ENCODE data around the gene PRSS50. TPM values are rescaled to one million over a fixed set of nuclear protein-coding genes. Genes with fewer than 3 reads are reported as not detected.
A peak's percentile ranks its signal among the peaks of the same experiment; 100 is the strongest.
"Not testable (repeated sequence)": the region's sequence is repeated elsewhere in the genome, so short reads cannot be mapped to it uniquely, and the experiment has no call there.

Gene PRSS50
- not detected for total RNA-seq

GRCh38 chr3:46717447-46718231, at the start of gene PRSS50:
TSS of gene PRSS50 (minus strand) at chr3:46717869. CDS start at chr3:46717824, 45 bp downstream.
- DNase-seq: peak; percentile 43
- no peaks in the 10 kb centered on the region for H3K4me1 Mint-ChIP-seq (ENCODE audit: low read depth)
- CTCF ChIA-PET: interaction anchor here (0.6 to 1.6 kb wide), 3 partner anchors 14 to 312 kb away, joined by 3 read pairs; no protein-coding TSS in a partner anchor

GRCh38 chr3:46764206-46764605, 46.5 kb upstream of the PRSS50 start:
- Mint-ChIP-seq H3K4me3 (no peak overlapping the region), H3K4me1 (ENCODE audit: low read depth) (no peaks in the 10 kb centered on the region), H3K9me3 (peaks cover 37% of the 10 kb centered on the region), H3K36me3 (peaks cover 7% of the 10 kb centered on the region), H3K27ac (no peak overlapping the region), H3K27me3 (peaks cover 8% of the 10 kb centered on the region)
- intact Hi-C loops (cut with micrococcal nuclease): no loop called here
- POLR2A ChIA-PET: no interaction called here
- CTCF ChIA-PET: no interaction called here
- no peak for DNase-seq

More at GRCh38 chr3:46717447-46718231, at the start of gene PRSS50:
- H3K4me3 Mint-ChIP-seq: no peak within 1 kb of the TSS
- peaks cover 5% of the 10 kb centered on the region for H3K27me3 Mint-ChIP-seq
- POLR2A ChIA-PET: no interaction called here
- H3K27ac Mint-ChIP-seq: no peak within 1 kb of the TSS
- no peaks in the 10 kb centered on the region for H3K9me3 Mint-ChIP-seq
- no peaks in the 10 kb centered on the region for H3K36me3 Mint-ChIP-seq
- intact Hi-C loops (cut with micrococcal nuclease): no loop called here

GRCh38 chr3:46763178-46763577, 45.5 kb upstream of the PRSS50 start:
- Mint-ChIP-seq H3K9me3 (peaks cover 36% of the 10 kb centered on the region), H3K4me3 (no peak overlapping the region), H3K36me3 (peaks cover 7% of the 10 kb centered on the region), H3K27ac (no peak overlapping the region), H3K27me3 (peaks cover 8% of the 10 kb centered on the region), H3K4me1 (ENCODE audit: low read depth) (no peaks in the 10 kb centered on the region)
- no peak for DNase-seq
- intact Hi-C loops (cut with micrococcal nuclease): no loop called here
- ChIA-PET CTCF (no interaction called here), POLR2A (no interaction called here)

- ChIA-PET CTCF (no interaction called here), POLR2A (no interaction called here)
- no peaks in the 10 kb centered on the region for H3K4me1 Mint-ChIP-seq (ENCODE audit: low read depth)
- H3K9me3 Mint-ChIP-seq: peaks cover 20% of the 10 kb centered on the region
- no peak for DNase-seq
- H3K27me3 Mint-ChIP-seq: peaks cover 8% of the 10 kb centered on the region
- no peak overlapping the region for H3K4me3 Mint-ChIP-seq
- intact Hi-C loops (cut with micrococcal nuclease): no loop called here
- H3K27ac Mint-ChIP-seq: no peak overlapping the region
- peaks cover 7% of the 10 kb centered on the region for H3K36me3 Mint-ChIP-seq
Measured at GRCh38 chr3:46759239-46760167, 41.8 kb upstream of the PRSS50 start.

GRCh38 chr3:46756642-46757041, 39.0 kb upstream of the PRSS50 start:
- Mint-ChIP-seq H3K4me1 (ENCODE audit: low read depth) (no peaks in the 10 kb centered on the region), H3K36me3 (no peaks in the 10 kb centered on the region), H3K9me3 (no peaks in the 10 kb centered on the region), H3K27me3 (no peaks in the 10 kb centered on the region), H3K4me3 (no peak overlapping the region), H3K27ac (no peak overlapping the region)
- ChIA-PET CTCF (no interaction called here), POLR2A (no interaction called here)
- DNase-seq: no peak
- intact Hi-C loops (cut with micrococcal nuclease): no loop called here

- Mint-ChIP-seq H3K9me3 (no peaks in the 10 kb centered on the region), H3K27ac (no peak overlapping the region), H3K4me1 (ENCODE audit: low read depth) (no peaks in the 10 kb centered on the region), H3K36me3 (no peaks in the 10 kb centered on the region), H3K27me3 (no peaks in the 10 kb centered on the region), H3K4me3 (no peak overlapping the region)
- ChIA-PET POLR2A (no interaction called here), CTCF (interaction anchor here (0.6 kb wide), 1 partner anchor 17 kb away, joined by 3 read pairs; no protein-coding TSS in a partner anchor)
- intact Hi-C loops (cut with micrococcal nuclease): no loop called here
- no peak for DNase-seq
Measured at GRCh38 chr3:46755646-46756045, 38.0 kb upstream of the PRSS50 start.

- intact Hi-C loops (cut with micrococcal nuclease); H3K27ac Mint-ChIP-seq; H3K27me3 Mint-ChIP-seq; H3K9me3 Mint-ChIP-seq; H3K4me1 Mint-ChIP-seq (ENCODE audit: low read depth); H3K4me3 Mint-ChIP-seq; CTCF ChIA-PET; POLR2A ChIA-PET; H3K36me3 Mint-ChIP-seq: not testable (repeated sequence)
- DNase-seq: peak; percentile 34
Measured at GRCh38 chr3:46753127-46753526, 35.5 kb upstream of the PRSS50 start.

- POLR2A ChIA-PET: no interaction called here
- no peak overlapping the region for H3K4me3 Mint-ChIP-seq
- CTCF ChIA-PET: no interaction called here
- H3K27me3 Mint-ChIP-seq: no peaks in the 10 kb centered on the region
- intact Hi-C loops (cut with micrococcal nuclease): no loop called here
- DNase-seq: no peak
- H3K4me1 Mint-ChIP-seq (ENCODE audit: low read depth): no peaks in the 10 kb centered on the region
- no peaks in the 10 kb centered on the region for H3K36me3 Mint-ChIP-seq
- H3K27ac Mint-ChIP-seq: no peak overlapping the region
- H3K9me3 Mint-ChIP-seq: no peaks in the 10 kb centered on the region
Measured at GRCh38 chr3:46750555-46751038, 32.9 kb upstream of the PRSS50 start.

GRCh38 chr3:46749129-46749528, 31.5 kb upstream of the PRSS50 start:
- Mint-ChIP-seq H3K4me3 (no peak overlapping the region), H3K9me3 (no peaks in the 10 kb centered on the region), H3K4me1 (ENCODE audit: low read depth) (no peaks in the 10 kb centered on the region), H3K27me3 (no peaks in the 10 kb centered on the region), H3K27ac (no peak overlapping the region), H3K36me3 (no peaks in the 10 kb centered on the region)
- intact Hi-C loops (cut with micrococcal nuclease): no loop called here
- POLR2A ChIA-PET: no interaction called here
- DNase-seq: no peak
- CTCF ChIA-PET: no interaction called here

GRCh38 chr3:46748170-46748569, 30.5 kb upstream of the PRSS50 start:
- intact Hi-C loops (cut with micrococcal nuclease): no loop called here
- H3K36me3 Mint-ChIP-seq: no peaks in the 10 kb centered on the region
- H3K4me1 Mint-ChIP-seq (ENCODE audit: low read depth): no peaks in the 10 kb centered on the region
- H3K27ac Mint-ChIP-seq: no peak overlapping the region
- ChIA-PET POLR2A (no interaction called here), CTCF (no interaction called here)
- H3K9me3 Mint-ChIP-seq: no peaks in the 10 kb centered on the region
- H3K4me3 Mint-ChIP-seq: no peak overlapping the region
- no peak for DNase-seq
- H3K27me3 Mint-ChIP-seq: no peaks in the 10 kb centered on the region

GRCh38 chr3:46746711-46747110, 29.0 kb upstream of the PRSS50 start:
- ChIA-PET CTCF (interaction anchor here (0.9 kb wide), 1 partner anchor 259 kb away, joined by 3 read pairs; no protein-coding TSS in a partner anchor), POLR2A (no interaction called here)
- no peak for DNase-seq
- no peak overlapping the region for H3K27ac Mint-ChIP-seq
- H3K9me3 Mint-ChIP-seq: no peaks in the 10 kb centered on the region
- intact Hi-C loops (cut with micrococcal nuclease): no loop called here
- H3K27me3 Mint-ChIP-seq: no peaks in the 10 kb centered on the region
- no peaks in the 10 kb centered on the region for H3K4me1 Mint-ChIP-seq (ENCODE audit: low read depth)
- H3K36me3 Mint-ChIP-seq: no peaks in the 10 kb centered on the region
- no peak overlapping the region for H3K4me3 Mint-ChIP-seq

- ChIA-PET POLR2A (no interaction called here), CTCF (no interaction called here)
- H3K27ac Mint-ChIP-seq: no peak overlapping the region
- no peaks in the 10 kb centered on the region for H3K4me1 Mint-ChIP-seq (ENCODE audit: low read depth)
- intact Hi-C loops (cut with micrococcal nuclease): no loop called here
- no peaks in the 10 kb centered on the region for H3K36me3 Mint-ChIP-seq
- H3K27me3 Mint-ChIP-seq: no peaks in the 10 kb centered on the region
- no peaks in the 10 kb centered on the region for H3K9me3 Mint-ChIP-seq
- DNase-seq: no peak
- no peak overlapping the region for H3K4me3 Mint-ChIP-seq
Measured at GRCh38 chr3:46742992-46743585, 25.4 kb upstream of the PRSS50 start.

Data from activated CD4-positive, alpha-beta memory T cell treated with anti-CD3 and anti-CD28 coated beads for 36 hours (primary cell).